GM18519 (cell line): ENCODE data around the gene ANKLE1.

Source experiments
- ATAC-seq: cut with Tn5 transposase; IDR thresholded peaks from one replicate; pipeline ENCODE4 v1.9.1; 2021; ENCODE audit warnings: mild to moderate bottlenecking, moderate library complexity; ENCODE audit not compliant: unreplicated experiment, low FRiP score

ANKLE1 gene

DNA sequence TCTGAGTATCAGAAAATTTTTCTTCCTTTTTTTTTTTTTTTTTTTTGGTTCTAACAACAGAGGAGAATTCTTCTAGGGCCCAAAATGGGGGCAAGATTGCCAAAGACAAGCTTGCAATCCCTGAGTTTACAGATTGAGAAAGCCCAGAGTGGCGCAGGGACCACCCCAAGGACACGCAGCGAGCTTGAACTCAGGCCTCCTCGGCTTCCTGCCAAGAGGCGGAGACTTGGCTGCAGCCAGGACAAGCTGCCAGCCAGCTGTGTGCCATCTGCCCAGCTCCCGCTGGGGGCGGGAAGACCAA is 23.5 kb downstream of the ANKLE1 start:
- ATAC-seq, result no peak

DNA sequence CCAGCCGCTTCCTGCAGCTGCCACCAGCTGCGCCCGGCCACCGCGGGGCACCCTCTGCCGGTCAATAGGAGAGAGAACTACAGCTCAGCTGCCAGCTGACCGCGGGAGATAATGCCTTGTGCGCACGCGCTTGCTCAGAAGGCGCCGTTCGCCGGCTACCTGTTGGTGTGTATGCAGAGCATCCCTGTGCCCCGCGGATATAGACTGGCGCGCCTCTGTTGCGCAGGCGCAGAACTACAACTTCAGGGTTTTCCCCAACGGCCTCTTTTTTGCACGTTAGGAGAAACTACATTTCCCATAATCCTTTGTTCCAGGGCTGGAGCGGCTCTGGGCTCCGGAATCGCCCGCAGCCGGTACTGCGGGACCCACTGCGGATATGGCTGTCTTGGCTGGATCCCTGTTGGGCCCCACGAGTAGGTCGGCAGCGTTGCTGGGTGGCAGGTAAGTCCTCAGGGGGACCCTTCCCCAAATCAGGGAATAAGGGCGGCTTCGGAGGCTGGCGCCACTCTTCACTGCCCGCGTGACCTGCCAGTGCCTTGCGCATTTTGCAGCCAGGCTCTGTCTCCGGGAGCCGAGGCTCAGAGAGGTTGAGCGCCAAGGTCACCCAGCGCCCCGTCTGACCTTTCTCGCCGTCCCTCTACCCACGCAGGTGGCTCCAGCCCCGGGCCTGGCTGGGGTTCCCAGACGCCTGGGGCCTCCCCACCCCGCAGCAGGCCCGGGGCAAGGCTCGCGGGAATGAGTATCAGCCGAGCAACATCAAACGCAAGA is 24.0 kb downstream of the ANKLE1 start, which contains the start of gene MRPL34:
TSS of gene MRPL34 (plus strand) at position 356 of the 768 bp plus-strand sequence. CDS start at position 377, 21 bp downstream.
- ATAC-seq, result peak; percentile 52

DNA sequence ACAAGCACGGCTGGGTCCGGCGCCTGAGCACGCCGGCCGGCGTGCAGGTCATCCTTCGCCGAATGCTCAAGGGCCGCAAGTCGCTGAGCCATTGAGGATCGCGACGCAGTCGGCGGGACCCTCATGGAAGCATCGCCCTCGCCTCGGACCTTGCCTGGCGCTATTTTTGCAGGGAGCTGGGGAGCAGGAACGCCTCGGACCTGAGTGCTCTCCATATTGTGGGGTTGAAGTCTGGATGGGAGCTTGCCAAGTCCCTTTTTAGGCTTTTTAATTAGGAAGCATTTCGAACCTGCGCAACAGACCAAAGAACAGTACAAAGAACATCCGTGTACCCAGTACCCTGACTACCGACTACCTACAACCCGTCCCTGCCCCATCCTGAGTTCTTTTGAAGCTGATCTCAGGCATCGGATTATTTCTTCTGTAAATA is 24.6 kb downstream of the ANKLE1 start:
- ATAC-seq, result no peak

DNA sequence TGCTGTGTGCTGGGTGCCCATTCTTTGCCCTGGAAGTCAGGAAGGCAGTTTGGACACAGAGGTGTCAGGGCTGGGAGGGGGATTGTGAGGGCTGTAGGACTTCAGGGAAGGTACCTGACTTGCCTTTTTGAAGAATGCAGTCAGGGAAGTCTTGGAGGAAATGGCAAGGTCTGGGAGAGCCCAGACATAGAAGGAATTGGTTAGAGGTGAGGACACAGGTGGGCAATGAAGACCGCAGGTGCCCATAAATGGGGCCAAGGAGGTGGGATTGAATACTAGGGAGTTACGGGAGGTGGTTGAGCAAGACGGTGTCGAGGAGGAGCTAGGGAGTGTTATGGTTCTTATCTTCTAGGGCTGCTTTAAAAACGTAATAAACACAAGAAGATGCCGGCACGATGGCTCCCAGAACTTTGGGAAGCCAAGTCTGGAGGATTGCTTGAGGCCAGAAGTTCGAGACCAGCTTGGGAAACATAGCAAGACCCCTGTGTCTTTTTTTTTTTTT is 26.2 kb downstream of the ANKLE1 start:
- ATAC-seq, result no peak

DNA sequence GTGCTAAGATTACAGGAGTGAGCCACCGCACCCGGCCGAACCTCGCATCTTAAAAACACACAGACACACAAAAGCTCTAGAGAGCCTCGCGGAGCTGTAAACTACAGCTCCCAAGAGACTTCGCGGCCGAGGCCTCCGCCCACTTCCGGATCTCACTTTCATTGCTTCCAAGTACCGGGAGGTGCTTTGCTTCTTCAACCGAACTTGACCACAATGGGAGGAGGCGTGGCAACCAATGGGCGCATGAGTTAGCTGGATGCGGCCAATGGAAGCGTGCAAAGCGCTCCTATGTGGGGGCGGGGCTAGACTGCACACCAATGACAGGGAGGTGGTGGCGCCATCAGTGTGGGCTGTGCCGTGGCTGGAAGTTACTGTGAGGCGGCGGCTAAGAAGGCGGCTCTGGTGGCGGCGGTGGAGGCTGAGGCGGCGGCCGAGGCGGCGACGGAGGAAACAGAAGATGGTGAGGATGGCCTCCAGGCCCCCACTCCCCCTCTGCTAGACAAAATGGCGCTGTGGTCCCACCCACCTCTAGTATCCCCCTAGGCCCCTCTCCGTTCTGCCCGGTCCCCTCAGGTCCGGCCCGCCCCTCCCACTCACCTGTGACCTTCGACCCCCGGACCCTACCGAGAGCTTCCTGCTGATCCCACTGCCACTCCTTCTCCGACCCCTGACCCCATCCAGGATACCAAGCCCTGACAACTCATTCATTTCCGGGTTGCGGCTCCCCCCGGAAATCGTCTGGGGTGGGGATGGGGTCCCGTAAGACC is 27.7 kb downstream of the ANKLE1 start, which contains the start of gene DDA1:
TSS of gene DDA1 (plus strand) at position 366 of the 767 bp plus-strand sequence. CDS start at position 458, 92 bp downstream.
- peak; percentile 60 for ATAC-seq

DNA sequence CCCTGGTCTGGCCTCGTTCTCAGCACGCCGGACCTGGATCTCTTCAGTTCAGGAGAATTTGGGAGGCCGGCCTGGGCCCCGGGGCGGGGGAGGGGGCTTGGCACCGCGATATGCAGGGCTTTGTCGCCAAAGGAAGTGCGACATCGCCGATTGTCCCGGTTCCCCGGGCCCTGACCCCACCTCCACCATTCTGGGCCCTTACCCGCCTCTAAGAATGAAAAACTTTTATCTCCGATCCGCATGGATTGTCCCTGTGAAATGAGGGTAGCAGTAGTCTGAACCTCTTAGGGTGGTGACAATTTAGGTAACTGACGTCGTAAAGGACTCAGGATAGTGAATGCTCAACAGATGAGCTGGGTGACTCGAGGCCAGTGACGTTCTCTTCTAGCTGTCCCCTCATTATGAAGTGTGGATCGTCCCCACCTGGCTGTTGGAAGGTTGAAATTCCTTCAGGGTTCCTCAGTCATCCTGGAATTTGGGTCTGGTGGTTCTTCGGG is 28.3 kb downstream of the ANKLE1 start:
- ATAC-seq, result no peak

DNA sequence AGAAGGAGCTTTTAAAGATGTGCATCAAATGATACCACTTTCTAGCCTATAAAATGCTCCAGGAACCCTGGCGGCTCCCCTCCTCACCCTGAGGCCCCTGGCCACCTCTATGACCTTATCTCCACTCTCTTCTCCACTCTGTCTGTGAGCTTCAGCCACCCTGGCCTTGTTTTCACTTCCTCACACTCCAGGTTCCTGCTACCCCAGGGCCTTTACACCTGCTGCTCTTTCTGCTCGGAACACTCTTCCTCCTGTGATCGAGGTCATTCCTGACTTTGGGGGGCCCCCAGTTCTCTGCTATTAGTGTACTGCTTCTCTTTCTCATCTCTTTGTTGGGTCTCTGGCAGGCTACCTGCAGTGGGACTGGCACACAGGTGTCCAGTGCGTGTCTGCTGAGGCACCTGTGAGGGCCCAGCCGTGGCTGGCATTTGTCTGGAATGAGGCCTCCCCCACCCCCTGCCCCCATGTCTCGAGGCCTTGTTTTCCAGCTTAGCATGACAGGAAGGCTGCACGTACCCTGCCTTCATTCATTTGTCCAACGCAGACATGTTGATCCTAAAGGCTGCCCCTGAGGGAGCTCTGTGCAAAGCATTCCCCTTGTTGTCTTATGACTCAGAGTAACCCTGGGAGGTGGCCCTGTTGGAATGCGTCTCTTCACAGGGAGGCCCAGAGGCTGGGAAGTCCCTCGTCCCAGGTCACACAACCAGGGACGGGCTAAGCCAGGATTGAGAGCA is 29.9 kb downstream of the ANKLE1 start:
- ATAC-seq, result no peak

DNA sequence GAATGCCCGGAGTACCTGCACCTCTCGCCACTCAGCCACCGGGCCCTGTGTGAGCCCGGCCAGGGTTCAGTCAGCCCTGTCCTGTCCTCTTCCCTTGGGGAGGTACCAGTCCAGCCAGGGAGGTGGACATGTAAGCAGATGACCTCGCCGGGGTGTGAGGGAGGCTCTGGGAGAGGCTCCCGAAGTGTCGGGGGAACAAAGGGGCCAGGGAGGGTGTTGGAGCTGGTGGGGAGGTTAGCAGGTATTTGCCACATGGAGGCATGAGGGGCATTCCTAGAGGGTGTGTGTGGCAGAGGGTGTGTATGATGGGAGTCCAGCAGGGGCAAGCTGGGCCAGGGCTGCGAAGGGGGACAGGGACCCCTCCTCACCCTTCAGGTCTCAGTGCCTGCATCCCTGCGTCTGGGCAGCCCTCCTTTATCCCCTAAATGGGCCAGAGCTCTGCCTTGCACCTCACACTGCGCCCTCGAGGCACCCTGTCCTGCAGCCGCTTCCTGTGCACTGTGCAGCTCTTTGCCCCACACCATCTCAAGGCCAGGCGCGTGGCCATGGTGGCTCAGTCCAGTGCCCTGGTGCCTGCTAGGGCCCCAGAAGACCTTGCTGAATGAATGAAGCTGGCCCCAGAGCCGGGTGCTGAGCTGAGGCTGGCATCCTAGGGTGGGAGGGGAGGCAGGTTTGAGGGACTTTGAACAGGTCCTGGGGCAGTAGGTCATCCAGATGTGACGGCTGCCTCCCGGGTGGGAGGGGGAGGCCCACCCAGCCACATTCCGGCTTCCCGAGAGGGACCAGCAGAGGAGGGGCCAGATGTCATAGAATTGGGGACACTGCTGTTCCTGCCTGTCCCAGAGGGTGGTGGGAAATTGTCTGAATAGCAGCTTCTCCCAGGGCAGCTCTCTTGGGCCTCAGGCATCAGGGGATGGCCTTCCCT is 30.8 kb downstream of the ANKLE1 start:
- no peak for ATAC-seq

DNA sequence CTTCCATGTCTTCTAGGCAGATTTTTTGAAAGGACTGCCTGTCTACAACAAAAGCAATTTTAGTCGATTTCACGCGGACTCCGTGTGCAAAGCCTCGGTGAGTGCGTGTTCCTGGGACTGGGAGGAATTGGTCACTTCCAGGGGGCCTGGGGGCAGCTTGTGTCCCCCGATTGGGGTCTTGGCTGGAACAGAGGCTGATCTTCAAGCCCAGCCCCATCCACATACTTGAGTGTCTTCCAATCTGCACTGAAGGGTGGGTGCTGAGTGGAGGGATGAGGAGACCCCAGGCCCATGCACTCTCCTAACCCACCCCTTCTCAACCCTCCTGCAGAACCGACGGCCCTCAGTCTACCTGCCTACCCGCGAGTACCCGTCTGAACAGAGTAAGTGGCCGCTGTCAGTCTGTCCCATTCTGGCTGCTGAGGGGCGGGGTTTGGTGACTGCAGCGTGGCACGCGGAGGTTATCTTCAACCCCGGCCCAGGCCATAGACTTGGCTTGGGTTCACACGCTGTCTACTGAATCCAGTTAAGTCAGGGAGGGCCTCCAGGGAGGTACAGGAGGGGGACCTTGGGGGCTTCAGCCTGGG is 32.4 kb downstream of the ANKLE1 start:
- no peak for ATAC-seq

DNA sequence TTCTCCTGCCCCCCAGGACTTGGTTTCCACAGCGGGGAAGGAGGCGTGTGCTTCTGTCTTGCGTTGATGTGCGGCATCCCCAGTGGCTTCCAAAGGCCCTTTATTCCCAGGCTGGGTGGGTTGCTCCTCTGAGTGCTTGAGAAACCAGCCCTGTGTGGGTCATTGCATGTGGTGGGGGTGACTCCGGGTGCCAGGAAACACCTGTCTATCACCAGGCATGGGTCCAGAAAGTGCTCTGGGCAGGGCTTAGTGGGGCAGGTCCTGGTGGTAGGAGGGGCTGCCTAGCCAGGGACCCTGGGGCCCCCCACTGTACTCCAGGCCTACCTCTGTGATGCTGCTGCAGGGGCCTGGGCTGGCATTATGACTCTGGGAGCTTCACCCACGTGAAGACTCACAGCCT is 37.3 kb downstream of the ANKLE1 start:
- ATAC-seq, result no peak

DNA sequence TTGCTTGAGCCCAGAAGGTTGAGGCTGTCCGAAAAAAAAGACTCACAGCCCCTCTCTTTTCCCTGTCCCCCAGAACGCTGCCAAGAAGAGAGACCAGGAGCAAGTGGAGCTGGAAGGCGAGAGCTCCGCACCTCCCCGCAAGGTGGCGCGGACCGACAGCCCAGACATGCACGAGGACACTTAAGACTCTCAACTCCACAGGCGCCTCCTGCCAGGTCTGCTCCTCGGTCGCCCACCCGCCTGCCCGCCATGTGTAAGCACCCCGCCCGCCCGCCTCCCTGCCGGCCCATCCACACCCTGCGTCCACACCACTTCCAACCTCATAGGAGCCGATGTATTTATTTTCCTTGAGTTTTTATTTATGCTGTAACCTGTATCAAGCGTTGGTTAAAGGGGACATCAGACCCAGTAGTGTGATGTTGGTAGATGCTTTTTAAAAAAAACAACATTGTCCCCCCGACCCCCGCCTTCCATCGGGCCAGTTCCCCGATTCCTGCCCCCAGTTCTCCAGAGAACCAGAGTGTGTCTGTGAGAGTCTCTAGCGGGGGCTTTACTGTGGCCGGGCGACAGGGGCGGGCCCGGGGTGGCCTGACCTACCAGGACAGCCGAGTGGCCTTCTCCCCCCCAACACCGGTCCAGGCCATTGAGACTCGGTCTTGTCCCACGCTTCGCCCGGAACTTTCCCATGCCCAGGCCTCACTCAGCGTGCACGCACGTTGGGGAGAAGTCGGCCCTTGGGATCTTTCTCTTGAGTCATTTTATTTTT is 38.0 kb downstream of the ANKLE1 start:
- ATAC-seq, result no peak

DNA sequence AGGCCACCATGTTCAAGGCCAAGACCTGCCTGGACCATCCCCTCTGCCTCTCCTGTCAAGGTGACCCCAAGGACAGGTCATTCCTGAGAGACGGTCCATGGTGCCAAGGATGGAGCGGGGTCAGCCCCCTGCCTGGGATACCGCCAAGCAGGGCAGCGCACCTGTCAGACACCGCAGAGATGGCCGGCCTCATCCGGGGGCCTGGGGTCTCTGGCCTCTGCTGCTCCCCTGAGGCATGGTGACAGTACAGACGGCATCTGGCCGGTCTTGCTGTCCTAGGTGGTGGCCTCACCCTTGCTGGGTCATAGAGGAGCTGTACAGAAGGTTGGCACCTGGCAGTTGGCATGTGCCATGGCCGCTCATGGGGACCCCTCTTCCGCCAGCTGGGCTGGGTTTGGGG is 38.7 kb downstream of the ANKLE1 start:
- ATAC-seq, result no peak

DNA sequence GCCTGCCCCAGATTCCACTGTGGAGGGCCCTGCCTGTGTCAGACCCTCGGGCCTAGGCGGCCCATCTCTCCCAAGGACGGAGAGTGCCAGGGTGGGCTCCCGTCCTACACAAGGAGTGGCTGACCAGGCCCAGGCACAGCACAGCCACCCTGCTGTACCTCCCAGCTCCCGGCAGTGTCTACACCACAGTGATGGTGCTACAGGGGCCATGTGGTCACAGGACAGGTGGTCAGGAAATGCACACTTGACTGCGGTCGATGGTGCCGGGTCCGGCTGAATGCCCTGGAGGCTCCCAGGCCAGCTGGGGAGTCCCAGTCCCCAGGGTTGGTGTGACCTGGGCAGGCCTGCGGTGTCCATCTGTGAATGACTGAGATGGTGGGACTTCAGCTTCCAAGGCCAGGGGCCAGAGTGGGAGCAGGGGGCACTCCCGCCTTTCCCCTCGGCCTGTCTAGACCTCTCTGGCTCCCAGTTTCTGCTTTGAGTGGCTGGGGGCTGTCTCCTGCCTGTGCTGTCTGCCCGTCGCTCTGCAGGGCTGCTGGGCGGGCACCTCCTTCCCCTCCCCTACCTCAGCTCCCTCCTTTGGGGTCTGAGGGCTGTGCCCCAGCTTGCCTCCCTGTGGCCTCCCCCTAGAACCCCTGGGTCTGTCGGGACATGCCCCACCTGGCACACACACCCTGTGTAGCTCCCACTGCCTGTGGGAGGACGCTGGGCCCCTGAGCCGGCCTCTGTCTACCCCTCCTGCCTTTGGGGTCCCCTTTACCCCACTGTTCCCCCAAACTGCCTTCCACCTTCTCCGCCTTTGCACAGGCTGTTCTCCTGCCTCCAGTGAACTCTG is 40.2 kb downstream of the ANKLE1 start:
- no peak for ATAC-seq

DNA sequence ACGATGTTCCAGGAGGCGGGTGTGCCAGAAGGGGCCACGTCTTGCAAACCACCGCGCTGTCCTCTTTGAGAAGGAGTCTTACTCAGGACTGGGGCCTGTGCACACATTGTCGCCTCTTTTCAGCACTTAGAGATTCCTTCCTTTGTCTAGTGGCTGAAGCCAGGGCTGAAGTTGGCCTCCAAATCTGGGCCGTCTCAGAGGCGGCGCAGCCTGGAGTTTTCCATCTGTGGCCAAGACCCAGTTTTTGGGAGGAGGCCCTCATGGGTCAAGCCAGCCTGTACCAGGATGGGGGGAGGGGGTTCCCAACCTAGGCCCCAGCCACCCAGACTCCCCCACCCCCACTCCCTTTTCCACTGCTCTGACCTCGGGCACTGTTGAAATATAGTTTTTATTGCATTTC is 41.2 kb downstream of the ANKLE1 start:
- no peak for ATAC-seq

DNA sequence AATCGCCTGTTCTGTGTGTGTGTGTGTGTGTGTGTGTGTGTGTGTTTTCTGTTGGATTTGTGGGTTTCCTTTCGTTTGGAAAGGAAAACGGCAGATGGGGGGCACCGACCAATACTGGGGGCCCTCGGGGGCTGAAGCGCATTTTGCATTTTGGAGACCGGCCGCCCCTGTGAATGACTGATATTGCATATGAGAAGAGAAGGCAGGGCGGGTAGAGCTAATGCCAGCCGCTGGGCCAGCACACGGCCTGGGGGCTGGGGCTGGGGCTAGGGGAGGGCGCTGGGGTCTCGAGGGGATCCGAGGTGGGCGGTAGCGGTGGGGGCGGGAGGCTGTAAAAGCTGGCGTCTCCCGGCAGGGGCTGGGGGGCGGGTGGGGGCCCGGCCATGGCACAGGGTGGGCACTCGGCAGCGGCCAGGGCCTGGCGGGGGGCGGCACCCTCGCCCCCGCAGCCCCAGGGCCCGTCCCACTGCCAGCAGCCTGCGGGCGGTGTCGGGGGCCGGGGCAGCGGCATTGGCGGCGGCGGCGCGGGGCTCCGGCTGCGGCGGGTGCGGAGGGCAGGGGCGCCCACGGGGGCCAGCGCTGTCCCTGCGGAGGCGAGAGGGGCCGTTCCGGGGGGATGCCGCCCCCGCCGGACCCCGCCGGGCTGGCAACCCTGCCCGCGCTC is 41.7 kb downstream of the ANKLE1 start:
- no peak for ATAC-seq

DNA sequence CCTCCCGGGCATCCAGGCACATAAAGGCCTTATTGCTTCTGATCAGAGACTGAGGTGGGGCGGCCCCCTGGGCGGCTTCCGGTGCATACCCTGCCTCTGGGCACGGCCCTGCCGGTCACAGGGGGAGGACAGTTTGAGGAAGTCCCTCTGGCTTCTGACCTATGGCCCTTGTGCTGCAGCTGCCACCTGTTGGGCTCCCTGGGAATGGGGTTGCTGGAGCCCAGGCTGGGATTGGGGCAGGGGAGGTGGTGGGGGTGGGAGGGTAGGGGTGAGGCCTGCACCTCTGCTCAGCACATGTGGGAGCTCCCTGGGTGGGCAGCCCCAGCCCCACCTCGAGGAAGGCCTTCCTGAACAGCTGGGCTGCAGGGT is 42.2 kb downstream of the ANKLE1 start:
- no peak for ATAC-seq

DNA sequence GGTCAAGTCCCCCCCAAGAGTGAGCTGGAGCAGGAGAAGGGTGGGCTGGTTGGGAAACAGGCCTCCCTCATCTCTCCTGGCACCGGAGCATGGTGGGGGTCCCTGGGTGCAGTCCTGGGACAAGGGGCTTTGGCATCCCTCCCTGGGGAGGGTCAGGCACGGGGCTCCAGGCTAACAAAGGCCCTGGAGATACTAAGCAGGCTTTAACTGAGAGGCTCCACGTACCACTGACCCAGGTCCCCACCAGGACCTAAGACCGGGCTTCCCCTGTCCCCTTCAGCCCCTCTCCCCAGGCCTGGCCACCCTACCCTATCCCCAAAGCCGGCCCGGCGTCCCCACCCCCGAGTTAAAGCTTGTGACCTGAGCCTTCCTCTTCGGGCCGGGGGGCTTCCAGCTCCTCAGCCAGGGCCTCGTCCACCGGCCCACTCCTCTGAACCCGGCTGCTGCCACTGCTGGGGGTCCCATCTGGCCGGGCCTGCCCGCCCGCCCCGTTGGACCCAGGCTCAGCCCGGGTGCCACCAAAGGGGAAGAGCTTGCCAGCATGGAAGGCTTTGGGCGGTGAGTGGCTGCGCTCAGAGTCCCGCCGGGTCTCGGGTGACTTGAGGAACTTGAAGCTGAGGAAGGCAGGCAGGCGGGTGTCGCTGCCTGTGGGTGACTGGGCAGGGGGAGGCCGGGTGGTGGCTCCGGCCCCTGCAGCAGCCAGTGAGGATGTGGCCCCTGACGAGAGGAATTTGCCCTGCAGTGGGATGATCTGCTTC is 42.8 kb downstream of the ANKLE1 start:
- no peak for ATAC-seq
